Activated T-helper 1 cell treated with anti-CD3 and anti-CD28 coated beads, Interleukin-12 subunit alpha, Interleukin-12 subunit beta, Interleukin-2, Interleukin-4 antibody, amounts not matched to agents 30 ng/mL and 10 ng/mL and 1 ng/mL, durations not matched to agents 14 hours and 24 hours and 36 hours (primary cell): ENCODE measurements around the gene MTX1. TPM values are rescaled to one million over a fixed set of nuclear protein-coding genes. Genes with fewer than 3 reads are reported as not detected.

ENCODE experiments used
- DNase-seq: peaks from one replicate; pipeline ENCODE4 v3.0.0; 2021; ENCODE audit warnings: low spot score
- H3K27ac Mint-ChIP-seq: one replicate; pipeline ENCODE4 v1.8.0; 2021; ENCODE audit warnings: mild to moderate bottlenecking, mixed read lengths
- H3K27me3 Mint-ChIP-seq: one replicate; pipeline ENCODE4 v1.8.0; 2022; ENCODE audit warnings: mild to moderate bottlenecking, moderate library complexity, mixed read lengths; ENCODE audit not compliant: insufficient read depth
- H3K36me3 Mint-ChIP-seq: one replicate; pipeline ENCODE4 v1.8.0; 2021; ENCODE audit warnings: low read depth, mixed read lengths
- H3K4me1 Mint-ChIP-seq: one replicate; pipeline ENCODE4 v1.8.0; 2021; ENCODE audit warnings: low read depth, mixed read lengths
- H3K4me3 Mint-ChIP-seq: one replicate; pipeline ENCODE4 v1.8.0; 2021; ENCODE audit warnings: mild to moderate bottlenecking, moderate library complexity, mixed read lengths
- H3K9me3 Mint-ChIP-seq: one replicate; pipeline ENCODE4 v1.8.0; 2021; ENCODE audit warnings: mixed read lengths
- intact Hi-C: fragments of 100-400 bp; cut with micrococcal nuclease; formaldehyde crosslinking; loops from one replicate; pipeline ENCODE4 v1.15.1; 2024
- total RNA-seq: library from RNA; stranded (reverse); gene quantifications from 2 replicates; pipeline ENCODE4 v1.2.3, GENCODE V29; 2022

Gene MTX1
- total RNA-seq, 1 donor from 2014 or later: 62.3 TPM

- intact Hi-C loops: no loop called here
- no peaks in the 10 kb centered on the region for H3K9me3 Mint-ChIP-seq
- H3K36me3 Mint-ChIP-seq: peaks cover 30% of the 10 kb centered on the region
- no peaks in the 10 kb centered on the region for H3K27me3 Mint-ChIP-seq
- DNase-seq: no peak
- peaks cover 48% of the 10 kb centered on the region for H3K4me1 Mint-ChIP-seq
- H3K4me3 Mint-ChIP-seq: peak overlapping the region; percentile 79
- H3K27ac Mint-ChIP-seq: peak overlapping the region; percentile 64
These were observed 47.8 kb downstream of the MTX1 start for GRCh38 chr1:155256058-155256852.

- intact Hi-C loops: loop anchor here (5.0 kb wide), 2 partner anchors 53 to 427 kb away; partner anchors contain the start of genes DAP3, MTX1, THBS3 and YY1AP1
- DNase-seq: no peak
- Mint-ChIP-seq H3K27ac (peak overlapping the region; percentile 49), H3K4me1 (peaks cover 52% of the 10 kb centered on the region), H3K9me3 (no peaks in the 10 kb centered on the region), H3K27me3 (no peaks in the 10 kb centered on the region), H3K36me3 (peaks cover 55% of the 10 kb centered on the region), H3K4me3 (peak overlapping the region; percentile 90)
These were observed 51.8 kb downstream of the MTX1 start for GRCh38 chr1:155260276-155260675.

GRCh38 chr1:155261493-155261851 is 53.0 kb downstream of the MTX1 start:
- DNase-seq: peak; percentile 18
- intact Hi-C loops: loop anchor here (5.0 kb wide), 2 partner anchors 54 to 426 kb away; partner anchors contain the start of genes DAP3, MTX1, THBS3 and YY1AP1
- no peaks in the 10 kb centered on the region for H3K27me3 Mint-ChIP-seq
- peak overlapping the region; percentile 90 for H3K4me3 Mint-ChIP-seq
- H3K4me1 Mint-ChIP-seq: peaks cover 44% of the 10 kb centered on the region
- H3K36me3 Mint-ChIP-seq: peaks cover 58% of the 10 kb centered on the region
- H3K9me3 Mint-ChIP-seq: no peaks in the 10 kb centered on the region
- peak overlapping the region; percentile 88 for H3K27ac Mint-ChIP-seq

GRCh38 chr1:155261852-155262673 is 53.6 kb downstream of the MTX1 start, which contains the start of gene SCAMP3:
Gene SCAMP3 (minus strand): TSS chr1:155262360. CDS start chr1:155262151, 209 bp downstream.
- no peaks in the 10 kb centered on the region for H3K9me3 Mint-ChIP-seq

GRCh38 chr1:155263067-155263466 is 54.6 kb downstream of the MTX1 start:
- no peak for DNase-seq
- Mint-ChIP-seq H3K36me3 (peaks cover 60% of the 10 kb centered on the region), H3K4me3 (peak overlapping the region; percentile 19), H3K27me3 (no peaks in the 10 kb centered on the region), H3K4me1 (peaks cover 32% of the 10 kb centered on the region), H3K9me3 (no peaks in the 10 kb centered on the region), H3K27ac (peak overlapping the region; percentile 24)
- intact Hi-C loops: loop anchor here (5.0 kb wide), 2 partner anchors 56 to 424 kb away; partner anchors contain the start of genes DAP3, MTX1, THBS3 and YY1AP1

More at GRCh38 chr1:155261852-155262673, 53.6 kb downstream of the MTX1 start, which contains the start of gene SCAMP3:
- peak within 1 kb of the TSS; percentile 90 for H3K4me3 Mint-ChIP-seq
- no peaks in the 10 kb centered on the region for H3K27me3 Mint-ChIP-seq
- H3K4me1 Mint-ChIP-seq: peaks cover 38% of the 10 kb centered on the region
- intact Hi-C loops: loop anchor here (1.0 to 5.0 kb wide), 10 partner anchors 11 to 595 kb away; partner anchors contain the start of genes CLK2, DAP3, FDPS and GON4L
- H3K36me3 Mint-ChIP-seq: peaks cover 56% of the 10 kb centered on the region
- DNase-seq: peak; percentile 88
- H3K27ac Mint-ChIP-seq: peak within 1 kb of the TSS; percentile 88

Other genes starting within 250 kb of the MTX1 start
- 34.7 and 35.0 TPM in 2 replicates for gene PYGO2, start 246.9 kb upstream of the MTX1 start, total RNA-seq
- 61.4 and 62.3 TPM in 2 replicates for gene SHC1, start 237.9 kb upstream of the MTX1 start, total RNA-seq
- 151 and 158 TPM in 2 replicates for gene CKS1B, start 234.0 kb upstream of the MTX1 start, total RNA-seq
- 69.2 and 74.3 TPM in 2 replicates for gene FLAD1, start 225.4 kb upstream of the MTX1 start, total RNA-seq
- gene LENEP, start 215.1 kb upstream of the MTX1 start, total RNA-seq: 1.5 and 1.8 TPM in 2 replicates
- 166 and 172 TPM in 2 replicates for gene ZBTB7B, start 205.9 kb upstream of the MTX1 start, total RNA-seq
- 0.26 and 0.27 TPM in 2 replicates for gene DCST2, start 174.9 kb upstream of the MTX1 start, total RNA-seq
- not detected in 2 replicates for gene DCST1, start 174.9 kb upstream of the MTX1 start, total RNA-seq
- 82.9 and 86.8 TPM in 2 replicates for gene ADAM15, start 157.4 kb upstream of the MTX1 start, total RNA-seq
- 5.7 and 6.8 TPM in 2 replicates for gene EFNA4, start 145.0 kb upstream of the MTX1 start, total RNA-seq
- gene EFNA3, start 129.9 kb upstream of the MTX1 start, total RNA-seq: 2.8 and 3.0 TPM in 2 replicates
- gene EFNA1, start 80.8 kb upstream of the MTX1 start, total RNA-seq: not detected in 2 replicates
- 45.7 and 47.7 TPM in 2 replicates for gene SLC50A1, start 72.8 kb upstream of the MTX1 start, total RNA-seq
- gene DPM3, start 68.2 kb upstream of the MTX1 start, total RNA-seq: 43.7 and 45.1 TPM in 2 replicates
- gene KRTCAP2, start 35.4 kb upstream of the MTX1 start, total RNA-seq: 230 and 238 TPM in 2 replicates
- gene TRIM46, start 34.8 kb upstream of the MTX1 start, total RNA-seq: 10.2 and 12.6 TPM in 2 replicates
- gene THBS3, start 798 bp upstream of the MTX1 start, total RNA-seq: 9.7 and 10.0 TPM in 2 replicates
- 40.3 and 45.5 TPM in 2 replicates for gene ENTREP3, start 46.8 kb downstream of the MTX1 start, total RNA-seq
- 147 and 168 TPM in 2 replicates for gene SCAMP3, start 53.7 kb downstream of the MTX1 start, total RNA-seq
- 87.0 and 91.6 TPM in 2 replicates for gene CLK2, start 64.8 kb downstream of the MTX1 start, total RNA-seq
- gene HCN3, start 68.8 kb downstream of the MTX1 start, total RNA-seq: 2.5 and 3.3 TPM in 2 replicates
- gene PKLR, start 92.7 kb downstream of the MTX1 start, total RNA-seq: 0.05 and 0.15 TPM in 2 replicates
- gene FDPS, start 100.2 kb downstream of the MTX1 start, total RNA-seq: 274 and 289 TPM in 2 replicates
- gene RUSC1, start 112.2 kb downstream of the MTX1 start, total RNA-seq: 28.7 and 34.7 TPM in 2 replicates